Mesodermal cell (in vitro differentiated cells): ENCODE measurements around the gene DUSP3.
"Not testable (repeated sequence)": the region's sequence is repeated elsewhere in the genome, so short reads cannot be mapped to it uniquely, and the experiment has no call there.

Experiments
- H3K27ac ChIP-seq: 2 replicates; pipeline ENCODE4 v1.7.0; 2013; ENCODE audit warnings: mild to moderate bottlenecking, low read depth, low read length, moderate library complexity; ENCODE audit not compliant: severe bottlenecking
- H3K36me3 ChIP-seq: 2 replicates; pipeline ENCODE4 v1.7.1; 2013; ENCODE audit warnings: mild to moderate bottlenecking, low read length, moderate library complexity; ENCODE audit not compliant: control insufficient read depth, insufficient read depth
- H3K4me1 ChIP-seq: one replicate; pipeline ENCODE4 v1.7.1; 2013; ENCODE audit warnings: mild to moderate bottlenecking, low read length; ENCODE audit not compliant: insufficient read depth, control insufficient read depth, poor library complexity, severe bottlenecking
- H3K4me3 ChIP-seq: 2 replicates; pipeline ENCODE4 v1.7.0; 2013; ENCODE audit warnings: low read length, control low read depth, mild to moderate bottlenecking; ENCODE audit not compliant: insufficient read depth, poor library complexity, severe bottlenecking; ENCODE audit errors: extremely low read depth
- H3K9me3 ChIP-seq: 2 replicates; pipeline ENCODE4 v1.7.1; 2013; ENCODE audit warnings: mild to moderate bottlenecking, low read length, moderate library complexity; ENCODE audit not compliant: control insufficient read depth
- WGBS, 2 experiments: methylation state at CpG; one replicate each; pipeline ENCODE4 v1.1.5; 2013; ENCODE audit warnings: missing lambda C conversion rate in 2 of 2; ENCODE audit not compliant: insufficient coverage in 2 of 2; 5-methylcytosine and 5-hydroxymethylcytosine counted together

Gene DUSP3

GRCh38 chr17:43800736-43801135 lies 22.0 kb upstream of the DUSP3 start:
- WGBS, 2 experiments, result 84 to 100% methylated on average over 3 of the region's 3 CpGs
- Histone ChIP-seq H3K27ac (no peak overlapping the region), H3K4me1 (no peaks in the 10 kb centered on the region), H3K36me3 (no peaks in the 10 kb centered on the region), H3K4me3 (no peak overlapping the region), H3K9me3 (peaks cover 3% of the 10 kb centered on the region)

GRCh38 chr17:43799047-43799446 lies 20.3 kb upstream of the DUSP3 start:
- Histone ChIP-seq H3K4me3 (no peak overlapping the region), H3K4me1 (no peaks in the 10 kb centered on the region), H3K27ac (no peak overlapping the region), H3K36me3 (no peaks in the 10 kb centered on the region), H3K9me3 (peaks cover 3% of the 10 kb centered on the region)
- 100% methylated on average over 1 of the region's 2 CpGs for WGBS, 2 experiments

GRCh38 chr17:43798024-43798423 lies 19.2 kb upstream of the DUSP3 start:
- not testable (repeated sequence) for H3K4me1 ChIP-seq, H3K4me3 ChIP-seq
- 88 to 98% methylated on average over 8 of the region's 9 CpGs for WGBS, 2 experiments

GRCh38 chr17:43792668-43793067 lies 13.9 kb upstream of the DUSP3 start:
- not testable (repeated sequence) for H3K27ac ChIP-seq, H3K9me3 ChIP-seq, H3K4me3 ChIP-seq, H3K36me3 ChIP-seq, H3K4me1 ChIP-seq
- no CpG with 5 or more reads among the region's 4 CpGs for WGBS, 2 experiments

More at GRCh38 chr17:43798024-43798423, 19.2 kb upstream of the DUSP3 start:
- not testable (repeated sequence) for H3K36me3 ChIP-seq, H3K9me3 ChIP-seq, H3K27ac ChIP-seq

GRCh38 chr17:43791589-43791988 lies 12.8 kb upstream of the DUSP3 start:
- Histone ChIP-seq H3K9me3 (no peaks in the 10 kb centered on the region), H3K36me3 (no peaks in the 10 kb centered on the region), H3K4me1 (no peaks in the 10 kb centered on the region), H3K27ac (no peak overlapping the region), H3K4me3 (no peak overlapping the region)
- no CpG with 5 or more reads among the region's 3 CpGs for WGBS, 2 experiments

- no peaks in the 10 kb centered on the region for H3K4me1 ChIP-seq
- H3K4me3 ChIP-seq, result no peak overlapping the region
- H3K36me3 ChIP-seq, result no peaks in the 10 kb centered on the region
- 87 to 94% methylated on average over 11 to 12 of the region's 14 CpGs for WGBS, 2 experiments
- H3K27ac ChIP-seq, result no peak overlapping the region
- no peaks in the 10 kb centered on the region for H3K9me3 ChIP-seq
These were observed 11.6 kb upstream of the DUSP3 start for GRCh38 chr17:43790311-43790940.

GRCh38 chr17:43789482-43789881 lies 10.7 kb upstream of the DUSP3 start:
- Histone ChIP-seq H3K27ac (no peak overlapping the region), H3K36me3 (no peaks in the 10 kb centered on the region), H3K9me3 (no peaks in the 10 kb centered on the region), H3K4me3 (no peak overlapping the region), H3K4me1 (no peaks in the 10 kb centered on the region)
- no CpG with 5 or more reads among the region's 1 CpG for WGBS, 2 experiments

- no peaks in the 10 kb centered on the region for H3K9me3 ChIP-seq
- no peaks in the 10 kb centered on the region for H3K36me3 ChIP-seq
- no peak overlapping the region for H3K27ac ChIP-seq
- no peak overlapping the region for H3K4me3 ChIP-seq
- WGBS, 2 experiments, result no CpG with 5 or more reads among the region's 5 CpGs
- H3K4me1 ChIP-seq, result peaks cover 5% of the 10 kb centered on the region
These were observed 9.8 kb upstream of the DUSP3 start for GRCh38 chr17:43788540-43788939.

- WGBS, 2 experiments, result 100% methylated on average over 2 of the region's 2 CpGs; no CpG with 5 or more reads in 1 of the 2 experiments
- no peak overlapping the region for H3K27ac ChIP-seq
- no peak overlapping the region for H3K4me3 ChIP-seq
- no peaks in the 10 kb centered on the region for H3K36me3 ChIP-seq
- H3K9me3 ChIP-seq, result no peaks in the 10 kb centered on the region
- peaks cover 13% of the 10 kb centered on the region for H3K4me1 ChIP-seq
These were observed 9.0 kb upstream of the DUSP3 start for GRCh38 chr17:43787728-43788127.

- 76 to 90% methylated on average over 3 to 5 of the region's 5 CpGs for WGBS, 2 experiments
- H3K4me3 ChIP-seq, result no peak overlapping the region
- no peaks in the 10 kb centered on the region for H3K36me3 ChIP-seq
- H3K4me1 ChIP-seq, result peaks cover 14% of the 10 kb centered on the region
- no peak overlapping the region for H3K27ac ChIP-seq
- no peaks in the 10 kb centered on the region for H3K9me3 ChIP-seq
These were observed 5.9 kb upstream of the DUSP3 start for GRCh38 chr17:43784628-43785101.

GRCh38 chr17:43784068-43784467 lies 5.3 kb upstream of the DUSP3 start:
- Histone ChIP-seq H3K4me3 (no peak overlapping the region), H3K36me3 (no peaks in the 10 kb centered on the region), H3K9me3 (no peaks in the 10 kb centered on the region), H3K27ac (no peak overlapping the region), H3K4me1 (peaks cover 19% of the 10 kb centered on the region)
- 93 to 100% methylated on average over 1 of the region's 2 CpGs for WGBS, 2 experiments
